H1 (cell line): ENCODE measurements around the gene RO60. TPM values are rescaled to one million over a fixed set of nuclear protein-coding genes. Genes with fewer than 3 reads are reported as not detected.

Experiments
- CTCF ChIA-PET: fragments of 300-600 bp; sonication (Branson Sonifier 250); formaldehyde crosslinking; loops from one replicate; lab custom pipeline; 2021; ENCODE audit not compliant: partially characterized antibody; lab: Charles Lee
- POLR2A ChIA-PET: fragments of 300-600 bp; sonication (Branson Sonifier 250); formaldehyde crosslinking; loops from one replicate; lab custom pipeline; 2021; ENCODE audit warnings: inconsistent platforms; ENCODE audit not compliant: partially characterized antibody; lab: Charles Lee
- DNase-seq, 2 experiments: peaks; one replicate each; pipeline versions ENCODE4 v3.0.0 to v3.0.0-alpha.2; 2010 to 2022; ENCODE audit warnings: low spot score in 2 of 2, low read depth in 1 of 2, mixed read lengths in 1 of 2
- FAIRE-seq: peaks from 2 replicates; lab custom pipeline; 2011; peaks lifted over from hg19 to GRCh38; lab: Jason Lieb, UNC
- H2AFZ ChIP-seq: 2 replicates; pipeline ENCODE4 v1.8.1; 2012; ENCODE audit warnings: low read length, inconsistent platforms
- H2AK5ac ChIP-seq: 2 replicates; pipeline ENCODE4 v1.6.1; 2013; ENCODE audit warnings: low read depth, low read length
- H2BK120ac ChIP-seq: replicated peaks from 2 replicates; pipeline ENCODE3; 2013; ENCODE audit warnings: low read depth, low read length, inconsistent platforms
- H2BK12ac ChIP-seq: 2 replicates; pipeline ENCODE4 v1.6.1; 2013; ENCODE audit warnings: low read depth, low read length
- H2BK15ac ChIP-seq: 2 replicates; pipeline ENCODE4 v1.6.1; 2013; ENCODE audit warnings: low read length
- H2BK20ac ChIP-seq: 2 replicates; pipeline ENCODE4 v1.6.1; 2013; ENCODE audit warnings: low read length
- H2BK5ac ChIP-seq: 2 replicates; pipeline ENCODE4 v1.6.1; 2013; ENCODE audit warnings: low read depth, low read length
- H3K14ac ChIP-seq: 2 replicates; pipeline ENCODE4 v1.6.1; 2013; ENCODE audit warnings: inconsistent platforms; ENCODE audit not compliant: insufficient read length
- H3K18ac ChIP-seq: 2 replicates; pipeline ENCODE4 v1.6.1; 2013; ENCODE audit warnings: low read length; ENCODE audit errors: extremely low read depth
- H3K23ac ChIP-seq: 2 replicates; pipeline ENCODE4 v1.6.1; 2013; ENCODE audit warnings: inconsistent platforms; ENCODE audit not compliant: insufficient read length
- H3K23me2 ChIP-seq: 2 replicates; pipeline ENCODE4 v1.6.1; 2013; ENCODE audit warnings: low read depth, low read length
- H3K27ac ChIP-seq: 2 replicates; pipeline ENCODE4 v1.6.1; 2011; ENCODE audit warnings: low read depth, low read length, inconsistent platforms
- H3K27me3 ChIP-seq, 4 experiments: replicated peaks in 1 of 4; 1 replicate in 1 of 4; 2 replicates in 3 of 4; pipeline versions ENCODE4 v1.6.1 to v1.8.1; 2011 to 2013; ENCODE audit warnings: low read length in 3 of 4, mild to moderate bottlenecking in 3 of 4, inconsistent platforms in 2 of 4, mixed read lengths in 2 of 4, moderate library complexity in 1 of 4; ENCODE audit not compliant: control insufficient read depth in 3 of 4, insufficient read depth in 3 of 4; ENCODE audit errors: extremely low read depth in 1 of 4
- H3K36me3 ChIP-seq, 4 experiments: 2 replicates each; pipeline versions ENCODE4 v1.6.1 to v1.8.1; 2011 to 2013; ENCODE audit warnings: mild to moderate bottlenecking in 4 of 4, low read length in 3 of 4, moderate library complexity in 2 of 4, control low read depth in 1 of 4, inconsistent platforms in 1 of 4; ENCODE audit not compliant: insufficient read depth in 4 of 4, control insufficient read depth in 2 of 4
- H3K4ac ChIP-seq: replicated peaks from 2 replicates; pipeline ENCODE3; 2013; ENCODE audit warnings: low read length, low read depth, mixed read lengths, inconsistent platforms; ENCODE audit not compliant: insufficient read length
- H3K4me1 ChIP-seq, 4 experiments: replicated peaks in 1 of 4; 1 replicate in 1 of 4; 2 replicates in 3 of 4; pipeline versions ENCODE4 v1.6.1 to v1.8.1; 2011 to 2013; ENCODE audit warnings: low read length in 3 of 4, inconsistent platforms in 2 of 4, mixed read lengths in 1 of 4; ENCODE audit not compliant: insufficient read depth in 4 of 4, control insufficient read depth in 3 of 4
- H3K4me2 ChIP-seq, 2 experiments: 2 replicates each; pipeline versions ENCODE4 v1.6.1 to v1.8.1; 2011 to 2013; ENCODE audit warnings: low read depth in 2 of 2, low read length in 2 of 2, control low read depth in 1 of 2, inconsistent platforms in 1 of 2, mild to moderate bottlenecking in 1 of 2; ENCODE audit not compliant: insufficient read depth in 1 of 2
- H3K4me3 ChIP-seq, 4 experiments: fragments of 200-600, 300-600 bp in 1 of 4; sonication (generic), shearing (Covaris generic), sonication (Bioruptor Twin) in 1 of 4; 2 replicates each; pipeline versions ENCODE4 v1.5.1 to v1.8.1; 2011 to 2016; ENCODE audit warnings: low read length in 4 of 4, low read depth in 3 of 4, control low read depth in 2 of 4, inconsistent platforms in 2 of 4, mild to moderate bottlenecking in 2 of 4, mixed read lengths in 1 of 4, moderate library complexity in 1 of 4; ENCODE audit not compliant: insufficient read depth in 2 of 4; ENCODE audit errors: extremely low read depth in 1 of 4
- H3K56ac ChIP-seq: replicated peaks from 2 replicates; pipeline ENCODE3; 2013; ENCODE audit warnings: low read depth, mild to moderate bottlenecking, mixed read lengths, low read length, inconsistent platforms; ENCODE audit not compliant: insufficient read length
- H3K79me1 ChIP-seq: 2 replicates; pipeline ENCODE4 v1.6.1; 2013; ENCODE audit warnings: low read depth, low read length, control low read depth
- H3K79me2 ChIP-seq, 2 experiments: 2 replicates each; pipeline versions ENCODE4 v1.6.1 to v1.8.1; 2012 to 2013; ENCODE audit warnings: low read length in 2 of 2, mild to moderate bottlenecking in 2 of 2, inconsistent platforms in 1 of 2; ENCODE audit not compliant: insufficient read depth in 2 of 2, control insufficient read depth in 1 of 2
- H3K9ac ChIP-seq, 4 experiments: replicated peaks in 1 of 4; 1 replicate in 1 of 4; 2 replicates in 3 of 4; pipeline versions ENCODE4 v1.6.1 to v1.8.1; 2011 to 2013; ENCODE audit warnings: low read depth in 3 of 4, low read length in 3 of 4, control low read depth in 2 of 4, mild to moderate bottlenecking in 2 of 4, moderate library complexity in 2 of 4, inconsistent platforms in 1 of 4; ENCODE audit errors: extremely low read depth in 1 of 4
- H3K9me3 ChIP-seq, 2 experiments: 2 replicates each; pipeline versions ENCODE4 v1.6.1 to v1.8.1; 2012 to 2013; ENCODE audit warnings: mild to moderate bottlenecking in 2 of 2, moderate library complexity in 2 of 2, control low read depth in 1 of 2, inconsistent platforms in 1 of 2, low read depth in 1 of 2, low read length in 1 of 2, mixed read lengths in 1 of 2; ENCODE audit not compliant: insufficient read depth in 2 of 2
- H4K20me1 ChIP-seq, 2 experiments: replicated peaks in 1 of 2; 2 replicates each; pipeline versions ENCODE3 to v1.8.1; 2011 to 2013; ENCODE audit warnings: inconsistent platforms in 2 of 2, low read length in 2 of 2, mild to moderate bottlenecking in 1 of 2; ENCODE audit not compliant: insufficient read depth in 2 of 2, control insufficient read depth in 1 of 2
- H4K5ac ChIP-seq: 2 replicates; pipeline ENCODE4 v1.6.1; 2013; ENCODE audit warnings: low read length, low read depth, mixed read lengths, inconsistent platforms; ENCODE audit not compliant: insufficient read length
- H4K8ac ChIP-seq: 2 replicates; pipeline ENCODE4 v1.8.0; 2013; ENCODE audit warnings: mild to moderate bottlenecking, moderate library complexity, low read length, inconsistent platforms; ENCODE audit not compliant: insufficient read depth; ENCODE audit errors: extremely low read depth
- H4K91ac ChIP-seq: replicated peaks from 2 replicates; pipeline ENCODE3; 2013; ENCODE audit warnings: low read length, mixed read lengths, inconsistent platforms; ENCODE audit not compliant: insufficient read length
- CHD1 ChIP-seq: IDR thresholded peaks from 2 replicates; pipeline ENCODE4 v1.6.1; 2012; ENCODE audit warnings: low read depth, low read length, improper control_type of control experiment
- HDAC2 ChIP-seq, 2 experiments: fragments of 300-600 bp in 1 of 2; sonication (generic) in 1 of 2; IDR thresholded peaks; 2 replicates each; pipeline ENCODE4 v1.6.1; 2011 to 2012; ENCODE audit warnings: low read depth in 2 of 2, low read length in 2 of 2, mild to moderate bottlenecking in 2 of 2, moderate library complexity in 2 of 2, borderline replicate concordance in 1 of 2, inconsistent platforms in 1 of 2
- MAX ChIP-seq: IDR thresholded peaks from 2 replicates; pipeline ENCODE4 v1.6.1; 2012; ENCODE audit warnings: inconsistent platforms
- NANOG ChIP-seq: IDR thresholded peaks from 2 replicates; pipeline ENCODE4 v1.6.1; 2011; ENCODE audit warnings: low read length, low read depth, mild to moderate bottlenecking, inconsistent platforms; ENCODE audit not compliant: insufficient read depth, poor library complexity, severe bottlenecking
- RNF2 ChIP-seq: fragments of 200-900, 300-1000 bp; sonication (generic); IDR thresholded peaks from 2 replicates; pipeline ENCODE4 v1.7.1; 2016; ENCODE audit warnings: borderline replicate concordance, low read depth, mild to moderate bottlenecking, antibody characterized with exemption, low read length; ENCODE audit not compliant: poor library complexity, severe bottlenecking; ENCODE audit errors: missing control alignments
- polyA plus RNA-seq, 7 experiments: library from polyadenylated mRNA; depleted of rRNA in 3 of 7; stranded (reverse) in 5 of 7; unstranded in 2 of 7; fragments of >200 nt in 5 of 7; fragments of 200-250 nt in 2 of 7; gene quantifications; 1 replicate in 5 of 7; 2 replicates in 1 of 7; 4 replicates in 1 of 7; pipeline versions ENCODE4 v1.2.1 to v1.2.3, GENCODE V29; 2011 to 2013; ENCODE audit warnings: missing spikeins in 2 of 7, mixed read lengths in 2 of 7
- total RNA-seq: library from RNA; stranded (reverse); fragmentation: NEBNext Ultra II Directional; extraction: Animal tissue kit (Norgen Biotek cat#: 25700); gene quantifications from 2 replicates; pipeline ENCODE4 v1.2.1, GENCODE V29; 2021

Gene RO60
- total and polyA plus RNA-seq, 2 of the 8 experiments (the other 6 are each of a cell fraction or from before 2014, with no cell fraction given), result 13.6 to 103 TPM

- POLR2A ChIA-PET, result interaction anchor here (1.1 to 1.2 kb wide), 3 partner anchors 12 to 39 kb away, joined by 3 to 4 read pairs (median 4); partner anchors contain the start of gene GLRX2
Measured at GRCh38 chr1:193065954-193066353, 6.5 kb downstream of the RO60 start.

More at GRCh38 chr1:193065954-193066353, 6.5 kb downstream of the RO60 start:
- no peak overlapping the region for H3K56ac ChIP-seq
- H3K4ac ChIP-seq, result no peak overlapping the region
- no peak overlapping the region for H2BK120ac ChIP-seq
- no peak overlapping the region for H4K91ac ChIP-seq
- no peak overlapping the region for H2AFZ ChIP-seq
- H2AK5ac ChIP-seq, result no peak overlapping the region
- H4K5ac ChIP-seq, result no peak overlapping the region
- peaks cover 9% of the 10 kb centered on the region; the same call in 1 of the 2 replicates for H3K79me1 ChIP-seq
- H2BK20ac ChIP-seq, result no peak overlapping the region
- no peak overlapping the region for H2BK12ac ChIP-seq
- DNase-seq (no peak), FAIRE-seq (no peak)
- H2BK15ac ChIP-seq, result no peak overlapping the region
- H3K23ac ChIP-seq, result no peak overlapping the region
- TF ChIP-seq RNF2 (no peak), MAX (no peak), HDAC2 (IDR thresholded peaks at IDR 0.05; ENCODE audit: borderline replicate concordance in 1 of 2, low read depth in 2 of 2, low read length in 2 of 2) (no peak), NANOG (no peak), CHD1 (no peak)
- H2BK5ac ChIP-seq, result no peak overlapping the region
- no peak overlapping the region for H3K14ac ChIP-seq
- H4K20me1 ChIP-seq, result peaks cover 10 to 18% of the 10 kb centered on the region in 2 experiments
- H4K8ac ChIP-seq, result no peak overlapping the region
- H3K4me1 ChIP-seq, result peaks cover 0 to 7% (median 1%) of the 10 kb centered on the region in 4 experiments; a peak in 3 of 7 replicates
- no peak overlapping the region for H3K4me2 ChIP-seq
- H3K9ac ChIP-seq, result no peak overlapping the region
- no peaks in the 10 kb centered on the region for H3K9me3 ChIP-seq
- H3K23me2 ChIP-seq, result 0 out of 2 replicates have a peak, but pooled peaks cover 2% of the 10 kb centered on the region
- no peak overlapping the region for H3K18ac ChIP-seq
- CTCF ChIA-PET, result interaction anchor here (0.8 kb wide), 1 partner anchor 589 kb away, joined by 3 read pairs; no protein-coding TSS in a partner anchor
- H3K36me3 ChIP-seq, result peaks cover 0 to 5% (median 1%) of the 10 kb centered on the region in 4 experiments; a peak in 2 of 8 replicates
- H3K27me3 ChIP-seq, result no peaks in the 10 kb centered on the region
- no peak overlapping the region for H3K4me3 ChIP-seq
- peaks cover 12 to 86% of the 10 kb centered on the region in 2 experiments; a peak in 3 of 4 replicates for H3K79me2 ChIP-seq
- no peak overlapping the region for H3K27ac ChIP-seq
